MCF 10A (cell line): Measurements from ENCODE around the gene BICD1. TPM values are rescaled to one million over a fixed set of nuclear protein-coding genes. Genes with fewer than 3 reads are reported as not detected.

Source experiments
- BruUV-seq: library from RNA; stranded (reverse); fragments of 400-500 nt; replicated peaks from 2 replicates; lab custom pipeline; 2021; lab: Mats Ljungman, UMichigan
- CTCF ChIA-PET: fragments of 300-600 bp; sonication (Branson Sonifier 250); formaldehyde crosslinking; extraction: SDS; loops from one replicate; lab custom pipeline; 2021; ENCODE audit warnings: antibody characterized with exemption, inconsistent platforms; lab: Yijun Ruan, JAX
- POLR2A ChIA-PET: fragments of 300-600, 350-650 bp; sonication (Branson Sonifier 250); formaldehyde crosslinking; extraction: SDS; loops from one replicate; lab custom pipeline; 2020; ENCODE audit warnings: antibody characterized with exemption, inconsistent platforms; lab: Yijun Ruan, JAX
- DNase-seq: peaks from one replicate; pipeline ENCODE4 v3.0.0-alpha.2; 2018; ENCODE audit not compliant: unreplicated experiment
- H3K27ac Mint-ChIP-seq: one replicate; pipeline ENCODE4 v1.8.0; 2022; ENCODE audit warnings: mild to moderate bottlenecking, low read depth, mixed read lengths; ENCODE audit not compliant: unreplicated experiment
- H3K27me3 Mint-ChIP-seq: one replicate; pipeline ENCODE4 v1.8.0; 2022; ENCODE audit warnings: mixed read lengths; ENCODE audit not compliant: insufficient read depth, unreplicated experiment
- H3K36me3 Mint-ChIP-seq: one replicate; pipeline ENCODE4 v1.8.0; 2022; ENCODE audit warnings: mild to moderate bottlenecking, moderate library complexity, mixed read lengths; ENCODE audit not compliant: insufficient read depth, unreplicated experiment
- H3K4me1 Mint-ChIP-seq: one replicate; pipeline ENCODE4 v1.8.0; 2022; ENCODE audit warnings: mixed read lengths; ENCODE audit not compliant: insufficient read depth, unreplicated experiment
- H3K4me3 Mint-ChIP-seq: one replicate; pipeline ENCODE4 v1.8.0; 2022; ENCODE audit warnings: mild to moderate bottlenecking, moderate library complexity, mixed read lengths; ENCODE audit not compliant: unreplicated experiment
- H3K9me3 Mint-ChIP-seq: one replicate; pipeline ENCODE4 v1.8.0; 2022; ENCODE audit warnings: mixed read lengths; ENCODE audit not compliant: unreplicated experiment
- intact Hi-C: fragments of 100-400 bp; cut with micrococcal nuclease; formaldehyde crosslinking; loops from 2 replicates; pipeline ENCODE4 v1.14.1; 2022
- total RNA-seq: library from RNA; stranded (reverse); gene quantifications from 2 replicates; pipeline ENCODE4 v1.2.3, GENCODE V29; 2022
- TF ChIP-seq, protein P1 (sequence below): fragments of 200-600 bp; IDR thresholded peaks from one replicate; pipeline ENCODE4 v1.8.0; 2022; ENCODE audit warnings: antibody characterized with exemption, mild to moderate bottlenecking; ENCODE audit not compliant: unreplicated experiment

Gene BICD1
- total RNA-seq, 1 experiment from 2014 or later = 49.3 TPM

DNA sequence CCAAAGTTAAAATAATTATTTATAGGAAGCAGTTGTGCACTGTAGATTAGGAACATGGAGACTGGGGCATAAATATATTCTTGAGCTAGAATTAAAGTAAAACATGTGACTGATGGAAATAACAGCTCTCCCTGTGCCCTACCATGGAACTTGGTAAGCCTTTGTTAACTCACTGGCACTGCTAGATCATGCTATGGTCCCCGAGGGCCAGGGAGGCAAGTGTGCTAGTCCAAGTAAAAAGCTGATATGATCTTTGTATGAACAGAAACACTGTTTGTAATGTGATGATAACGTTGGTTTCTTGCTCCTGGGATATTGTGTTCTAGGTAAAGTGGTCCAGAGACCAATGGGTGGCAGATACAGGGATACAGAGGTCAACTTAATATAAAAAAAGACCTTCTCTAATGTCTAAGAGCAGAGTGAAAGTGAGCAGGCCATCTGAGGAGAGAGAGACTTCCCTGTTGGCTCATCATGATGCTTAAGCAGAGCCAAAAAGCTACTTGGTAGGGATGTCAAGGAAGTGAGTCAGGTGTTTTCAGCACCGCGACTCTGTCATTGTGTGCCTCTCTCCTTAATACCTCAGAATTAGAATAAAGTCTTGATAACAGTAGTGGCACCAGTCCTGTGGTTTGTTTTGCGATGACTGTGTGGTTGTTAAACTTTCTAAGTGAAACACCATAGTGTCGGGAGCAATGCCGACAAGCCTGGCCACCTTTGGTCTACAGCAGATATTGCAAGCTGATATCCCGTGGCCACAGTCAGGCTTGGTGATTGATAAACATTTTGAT lies 27.6 kb downstream of the BICD1 start:
- Mint-ChIP-seq H3K9me3 (no peaks in the 10 kb centered on the region), H3K27me3 (no peaks in the 10 kb centered on the region), H3K4me3 (no peak overlapping the region), H3K36me3 (peaks cover 6% of the 10 kb centered on the region), H3K27ac (no peak overlapping the region), H3K4me1 (peaks cover 11% of the 10 kb centered on the region)
- TF ChIP-seq, protein P1, sequence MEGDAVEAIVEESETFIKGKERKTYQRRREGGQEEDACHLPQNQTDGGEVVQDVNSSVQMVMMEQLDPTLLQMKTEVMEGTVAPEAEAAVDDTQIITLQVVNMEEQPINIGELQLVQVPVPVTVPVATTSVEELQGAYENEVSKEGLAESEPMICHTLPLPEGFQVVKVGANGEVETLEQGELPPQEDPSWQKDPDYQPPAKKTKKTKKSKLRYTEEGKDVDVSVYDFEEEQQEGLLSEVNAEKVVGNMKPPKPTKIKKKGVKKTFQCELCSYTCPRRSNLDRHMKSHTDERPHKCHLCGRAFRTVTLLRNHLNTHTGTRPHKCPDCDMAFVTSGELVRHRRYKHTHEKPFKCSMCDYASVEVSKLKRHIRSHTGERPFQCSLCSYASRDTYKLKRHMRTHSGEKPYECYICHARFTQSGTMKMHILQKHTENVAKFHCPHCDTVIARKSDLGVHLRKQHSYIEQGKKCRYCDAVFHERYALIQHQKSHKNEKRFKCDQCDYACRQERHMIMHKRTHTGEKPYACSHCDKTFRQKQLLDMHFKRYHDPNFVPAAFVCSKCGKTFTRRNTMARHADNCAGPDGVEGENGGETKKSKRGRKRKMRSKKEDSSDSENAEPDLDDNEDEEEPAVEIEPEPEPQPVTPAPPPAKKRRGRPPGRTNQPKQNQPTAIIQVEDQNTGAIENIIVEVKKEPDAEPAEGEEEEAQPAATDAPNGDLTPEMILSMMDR = no peak
- peak; percentile 36 for DNase-seq
- intact Hi-C loops = no loop called here
- no TSS peak for BruUV-seq
- POLR2A ChIA-PET = interaction anchor here (0.8 to 2.9 kb wide), 2 partner anchors 11 to 18 kb away, joined by 3 to 11 read pairs; no protein-coding TSS in a partner anchor
- CTCF ChIA-PET = interaction anchor here (0.6 to 1.5 kb wide), 4 partner anchors 14 to 1929 kb away, joined by 3 to 4 read pairs (median 3); no protein-coding TSS in a partner anchor

DNA sequence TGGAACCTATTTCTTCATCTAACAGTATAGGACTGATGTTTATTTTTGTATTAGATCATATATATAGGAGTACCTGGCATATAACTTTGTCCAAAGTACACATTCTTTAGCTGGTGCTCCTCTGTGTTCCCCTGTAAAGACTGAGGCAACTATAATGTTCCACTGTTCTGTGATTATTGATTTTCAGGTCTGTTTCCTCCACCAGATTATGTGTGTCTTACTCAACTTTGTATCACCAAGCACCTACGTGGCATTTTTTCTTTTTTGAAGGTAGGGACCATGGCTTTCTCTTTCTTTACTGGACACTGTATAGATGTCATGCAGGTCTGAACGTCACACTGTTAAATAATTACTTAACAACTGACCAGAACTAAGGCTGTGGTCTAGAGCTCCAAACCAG lies 29.3 kb downstream of the BICD1 start:
- H3K27ac Mint-ChIP-seq = no peak overlapping the region
- no peak overlapping the region for H3K4me3 Mint-ChIP-seq
- H3K27me3 Mint-ChIP-seq = no peaks in the 10 kb centered on the region
- POLR2A ChIA-PET = no interaction called here
- TF ChIP-seq, protein P1 = no peak
- intact Hi-C loops = no loop called here
- H3K36me3 Mint-ChIP-seq = peaks cover 5% of the 10 kb centered on the region
- no TSS peak for BruUV-seq
- no peaks in the 10 kb centered on the region for H3K9me3 Mint-ChIP-seq
- CTCF ChIA-PET = no interaction called here
- DNase-seq = no peak
- peaks cover 11% of the 10 kb centered on the region for H3K4me1 Mint-ChIP-seq

DNA sequence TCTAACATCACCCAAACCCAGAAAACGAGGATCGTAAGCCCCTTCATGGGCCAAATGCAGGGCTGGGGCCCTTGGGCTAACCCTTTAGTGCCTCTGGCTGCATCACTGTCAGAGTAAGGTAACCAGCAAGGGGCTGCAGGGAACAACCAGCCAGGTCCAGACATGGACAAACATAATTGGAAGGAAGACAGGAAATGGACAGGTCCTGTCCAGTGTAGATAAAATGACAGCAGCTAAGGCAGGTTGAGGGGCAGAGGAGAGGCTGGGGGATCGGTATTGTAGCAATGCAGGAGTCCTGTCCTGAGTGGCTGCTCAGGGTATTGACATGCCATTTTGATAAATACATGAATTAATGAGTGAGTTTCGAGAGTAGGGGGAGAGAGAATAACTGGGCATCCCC lies 29.8 kb downstream of the BICD1 start:
- CTCF ChIA-PET = interaction anchor here (0.7 kb wide), 1 partner anchor 619 kb away, joined by 3 read pairs; the partner anchor contains the start of gene YARS2
- Mint-ChIP-seq H3K27ac (no peak overlapping the region), H3K9me3 (no peaks in the 10 kb centered on the region), H3K4me1 (peaks cover 11% of the 10 kb centered on the region), H3K36me3 (peaks cover under 1% of the 10 kb centered on the region), H3K27me3 (no peaks in the 10 kb centered on the region), H3K4me3 (no peak overlapping the region)
- POLR2A ChIA-PET = no interaction called here
- no TSS peak for BruUV-seq
- TF ChIP-seq, protein P1 = no peak
- intact Hi-C loops = no loop called here
- DNase-seq = no peak

DNA sequence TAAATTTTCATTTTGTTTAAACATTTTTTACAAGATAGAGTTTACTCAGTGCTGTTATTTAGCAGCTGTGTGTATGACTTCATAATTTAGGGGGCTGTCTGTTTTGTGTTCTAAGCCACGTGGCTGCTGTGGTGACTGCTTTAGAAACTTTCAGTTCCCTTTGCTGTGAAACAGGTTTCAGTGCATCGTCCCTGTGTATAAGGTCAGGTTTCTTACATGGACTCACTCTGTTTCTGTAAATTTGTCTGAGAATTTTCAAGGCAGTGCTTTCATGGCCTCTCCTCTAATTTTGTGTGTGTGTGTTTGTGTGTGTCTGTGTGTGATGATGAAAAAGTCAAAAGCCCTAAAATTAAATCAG lies 32.4 kb downstream of the BICD1 start:
- intact Hi-C loops = no loop called here
- peaks cover 5% of the 10 kb centered on the region for H3K4me1 Mint-ChIP-seq
- CTCF ChIA-PET = interaction anchor here (0.5 to 1.2 kb wide), 2 partner anchors 104 to 485 kb away, joined by 3 to 4 read pairs; no protein-coding TSS in a partner anchor
- no peaks in the 10 kb centered on the region for H3K36me3 Mint-ChIP-seq
- BruUV-seq = no TSS peak
- H3K27me3 Mint-ChIP-seq = no peaks in the 10 kb centered on the region
- H3K9me3 Mint-ChIP-seq = no peaks in the 10 kb centered on the region
- DNase-seq = no peak
- POLR2A ChIA-PET = no interaction called here
- H3K4me3 Mint-ChIP-seq = no peak overlapping the region
- no peak overlapping the region for H3K27ac Mint-ChIP-seq
- TF ChIP-seq, protein P1 = no peak
